ENCODE results near the gene CAMK2N1. TPM values are rescaled to one million over a fixed set of nuclear protein-coding genes. Genes with fewer than 3 reads are reported as not detected.

The CAMK2N1 gene
- total RNA-seq, 1 donor = 0.36 TPM

GRCh38 chr1:20487236-20487590, 1.2 kb upstream of the CAMK2N1 start:
- Histone ChIP-seq H3K4me3 (ENCODE audit: insufficient read depth, low read length) (no peak overlapping the region), H4K20me1 (ENCODE audit: insufficient read depth, low read length) (no peaks in the 10 kb centered on the region), H3K27ac (ENCODE audit: low read depth, low read length) (no peak overlapping the region), H3K36me3 (ENCODE audit: insufficient read depth, low read length) (no peaks in the 10 kb centered on the region), H2AFZ (ENCODE audit: low read length) (no peak overlapping the region), H3K4me1 (ENCODE audit: insufficient read depth, low read length) (no peaks in the 10 kb centered on the region), H3K4me2 (ENCODE audit: insufficient read depth, low read length) (no peak overlapping the region), H3K27me3 (ENCODE audit: insufficient read depth, low read length) (peaks cover 45% of the 10 kb centered on the region), H3K79me2 (ENCODE audit: insufficient read depth, low read length) (no peaks in the 10 kb centered on the region), H3K9me3 (ENCODE audit: low read depth, low read length) (no peaks in the 10 kb centered on the region)
- peak; percentile 87 for DNase-seq (ENCODE audit: insufficient read length, low spot score, missing footprints)
- no peak for TF ChIP-seq CTCF (IDR thresholded peaks at IDR 0.05; ENCODE audit: extremely low read depth, low read depth, low read length)

DNA sequence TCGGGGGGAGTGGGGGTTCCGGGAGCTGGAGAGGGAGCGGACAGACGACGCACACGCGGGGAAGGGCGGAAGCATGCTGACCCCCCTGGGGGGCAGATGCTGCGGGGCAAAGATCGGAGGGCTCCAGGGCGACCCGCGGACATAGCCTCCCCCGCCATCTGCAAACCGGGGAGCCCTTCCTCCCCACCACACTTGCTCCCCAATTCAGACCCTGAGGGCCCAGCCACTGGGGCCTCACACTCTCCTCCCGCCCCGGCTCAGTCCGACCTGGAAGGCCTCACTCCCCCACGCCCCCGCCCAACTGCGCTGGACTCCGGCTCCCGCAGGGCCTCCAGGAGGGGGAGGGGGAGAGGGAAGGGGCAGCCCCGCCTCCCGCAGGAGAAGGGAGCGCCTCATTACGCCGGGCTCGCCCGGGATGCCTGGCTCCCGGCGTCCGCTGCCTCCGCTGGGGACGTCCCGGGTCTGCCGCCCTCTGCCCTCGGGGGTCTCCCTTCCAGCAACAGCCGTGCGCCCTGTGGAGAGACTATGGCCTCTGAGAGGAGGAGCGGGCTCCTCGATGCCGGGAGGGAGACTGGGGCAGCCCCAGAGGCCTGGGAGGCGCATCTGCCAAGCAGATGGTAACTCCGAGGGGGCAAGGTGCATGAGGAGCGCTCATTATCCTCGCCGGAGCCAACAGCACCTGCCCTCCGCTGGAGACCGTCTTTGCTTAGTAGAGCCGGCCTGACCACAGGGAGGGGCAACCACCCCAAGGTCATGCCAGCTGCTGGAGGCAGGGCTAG, 636 bp upstream of the CAMK2N1 start:
- Histone ChIP-seq H3K4me3 (ENCODE audit: insufficient read depth, low read length) (peak overlapping the region; percentile 67), H3K27ac (ENCODE audit: low read depth, low read length) (no peak overlapping the region), H3K36me3 (ENCODE audit: insufficient read depth, low read length) (no peaks in the 10 kb centered on the region), H3K79me2 (ENCODE audit: insufficient read depth, low read length) (no peaks in the 10 kb centered on the region), H2AFZ (ENCODE audit: low read length) (peak overlapping the region; percentile 59), H4K20me1 (ENCODE audit: insufficient read depth, low read length) (no peaks in the 10 kb centered on the region), H3K9me3 (ENCODE audit: low read depth, low read length) (no peaks in the 10 kb centered on the region), H3K4me2 (ENCODE audit: insufficient read depth, low read length) (peak overlapping the region; percentile 81), H3K27me3 (ENCODE audit: insufficient read depth, low read length) (peaks cover 43% of the 10 kb centered on the region), H3K4me1 (ENCODE audit: insufficient read depth, low read length) (no peaks in the 10 kb centered on the region)
- DNase-seq (ENCODE audit: insufficient read length, low spot score, missing footprints) = peak; percentile 86
- TF ChIP-seq CTCF (IDR thresholded peaks at IDR 0.05; ENCODE audit: extremely low read depth, low read depth, low read length) = no peak

DNA sequence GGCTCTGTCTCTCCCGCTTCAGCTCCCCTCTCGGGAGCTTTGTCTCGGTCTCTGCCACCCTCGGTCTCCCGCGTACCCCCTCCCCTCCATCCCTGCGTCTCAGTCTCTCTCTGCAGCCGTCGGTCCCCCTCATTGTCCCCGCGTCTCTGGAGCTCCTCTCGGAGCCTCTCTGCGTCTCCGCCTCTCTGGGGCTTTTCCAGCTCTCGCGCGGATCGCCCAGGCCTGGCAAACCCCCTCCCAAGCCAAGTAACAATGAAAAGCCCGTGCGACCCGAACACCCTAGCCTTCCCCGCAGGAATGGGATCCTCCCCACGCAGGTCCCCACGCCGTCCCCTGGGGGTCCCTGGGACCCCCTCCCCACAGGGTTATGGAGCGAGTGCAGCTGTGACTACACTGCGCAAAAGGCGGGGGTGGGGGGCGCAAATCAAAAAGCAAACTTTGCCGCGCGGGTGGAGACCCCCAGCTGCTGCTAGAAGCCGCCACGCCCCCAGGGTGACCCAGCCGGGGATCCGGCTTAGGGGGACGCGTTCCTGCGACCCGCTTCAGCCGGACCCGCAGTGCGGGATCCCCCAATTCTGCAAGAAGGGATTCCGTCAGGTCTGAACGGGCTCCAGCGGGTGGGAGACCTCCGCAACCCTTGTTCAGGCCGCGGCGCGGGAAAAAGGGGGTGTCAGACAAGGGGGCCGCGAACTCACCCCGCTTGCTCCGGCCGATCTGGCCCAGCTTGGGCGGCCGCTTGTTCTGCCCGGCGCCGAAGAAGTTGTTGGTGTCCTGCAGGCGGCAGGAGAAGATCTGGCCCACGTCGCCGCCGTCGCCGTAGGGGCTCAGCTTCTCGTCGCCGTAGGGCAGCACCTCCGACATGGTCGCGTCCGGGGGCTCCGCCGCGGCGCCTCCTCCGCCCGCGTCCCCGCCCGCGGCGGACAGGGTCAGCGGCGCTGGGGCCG, 1.2 kb downstream of the CAMK2N1 start:
- no peak overlapping the region for H3K27ac ChIP-seq (ENCODE audit: low read depth, low read length)
- no peaks in the 10 kb centered on the region for H3K9me3 ChIP-seq (ENCODE audit: low read depth, low read length)
- H3K4me3 ChIP-seq (ENCODE audit: insufficient read depth, low read length) = peak overlapping the region; percentile 68
- H3K4me2 ChIP-seq (ENCODE audit: insufficient read depth, low read length) = peak overlapping the region; percentile 71
- no peaks in the 10 kb centered on the region for H4K20me1 ChIP-seq (ENCODE audit: insufficient read depth, low read length)
- peak; percentile 94 for DNase-seq (ENCODE audit: insufficient read length, low spot score, missing footprints)
- H3K4me1 ChIP-seq (ENCODE audit: insufficient read depth, low read length) = no peaks in the 10 kb centered on the region
- peaks cover 45% of the 10 kb centered on the region for H3K27me3 ChIP-seq (ENCODE audit: insufficient read depth, low read length)
- no peaks in the 10 kb centered on the region for H3K36me3 ChIP-seq (ENCODE audit: insufficient read depth, low read length)
- TF ChIP-seq CTCF (IDR thresholded peaks at IDR 0.05; ENCODE audit: extremely low read depth, low read depth, low read length) = no peak
- peak overlapping the region; percentile 59 for H2AFZ ChIP-seq (ENCODE audit: low read length)
- no peaks in the 10 kb centered on the region for H3K79me2 ChIP-seq (ENCODE audit: insufficient read depth, low read length)
